Astrocyte (in vitro differentiated cells and primary cell): ENCODE measurements around the gene SHQ1. TPM values are rescaled to one million over a fixed set of nuclear protein-coding genes. Genes with fewer than 3 reads are reported as not detected.

Source experiments
- DNase-seq: peaks from one replicate; pipeline ENCODE4 v3.0.0-alpha.2; 2010; ENCODE audit warnings: low read depth
- FAIRE-seq: peaks from 2 replicates; lab custom pipeline; 2011; peaks lifted over from hg19 to GRCh38; lab: Jason Lieb, UNC
- H2AFZ ChIP-seq: 2 replicates; pipeline ENCODE4 v1.6.0; 2012; ENCODE audit warnings: low read depth, low read length, inconsistent platforms
- H3K27ac ChIP-seq: 2 replicates; pipeline ENCODE4 v1.5.1; 2011; ENCODE audit warnings: low read depth, low read length, inconsistent platforms
- H3K27me3 ChIP-seq: 2 replicates; pipeline ENCODE4 v1.6.0; 2011; ENCODE audit warnings: low read length, inconsistent platforms; ENCODE audit not compliant: insufficient read depth
- H3K36me3 ChIP-seq: 2 replicates; pipeline ENCODE4 v1.5.1; 2011; ENCODE audit warnings: low read length, inconsistent platforms; ENCODE audit not compliant: insufficient read depth
- H3K4me1 ChIP-seq: 2 replicates; pipeline ENCODE4 v1.5.1; 2011; ENCODE audit warnings: low read length, inconsistent platforms; ENCODE audit not compliant: insufficient read depth
- H3K4me2 ChIP-seq: 2 replicates; pipeline ENCODE4 v1.6.0; 2012; ENCODE audit warnings: low read length, inconsistent platforms
- H3K4me3 ChIP-seq: 2 replicates; pipeline ENCODE4 v1.5.1; 2011; ENCODE audit warnings: low read depth, mild to moderate bottlenecking, low read length, inconsistent platforms; ENCODE audit not compliant: insufficient read depth
- H3K79me2 ChIP-seq: 2 replicates; pipeline ENCODE4 v1.6.0; 2012; ENCODE audit warnings: mild to moderate bottlenecking, low read length, inconsistent platforms; ENCODE audit not compliant: insufficient read depth
- H3K9ac ChIP-seq: 2 replicates; pipeline ENCODE4 v1.6.0; 2012; ENCODE audit warnings: mild to moderate bottlenecking, low read length, inconsistent platforms
- H3K9me3 ChIP-seq: 2 replicates; pipeline ENCODE4 v1.5.1; 2012; ENCODE audit warnings: low read depth, mild to moderate bottlenecking, low read length, inconsistent platforms; ENCODE audit not compliant: insufficient read depth
- H4K20me1 ChIP-seq: 2 replicates; pipeline ENCODE4 v1.6.0; 2012; ENCODE audit warnings: low read length, inconsistent platforms; ENCODE audit not compliant: insufficient read depth
- H3K27ac Mint-ChIP-seq: one replicate; pipeline ENCODE4 v1.8.0; 2021; ENCODE audit warnings: mild to moderate bottlenecking, mixed read lengths; ENCODE audit not compliant: unreplicated experiment
- H3K27me3 Mint-ChIP-seq: one replicate; pipeline ENCODE4 v1.8.0; 2021; ENCODE audit warnings: low read depth, mixed read lengths; ENCODE audit not compliant: unreplicated experiment
- H3K36me3 Mint-ChIP-seq: one replicate; pipeline ENCODE4 v1.8.0; 2021; ENCODE audit warnings: low read depth, mixed read lengths; ENCODE audit not compliant: unreplicated experiment
- H3K4me1 Mint-ChIP-seq: one replicate; pipeline ENCODE4 v1.8.0; 2021; ENCODE audit warnings: low read depth, mixed read lengths; ENCODE audit not compliant: unreplicated experiment
- H3K4me3 Mint-ChIP-seq: one replicate; pipeline ENCODE4 v1.8.0; 2021; ENCODE audit warnings: mild to moderate bottlenecking, moderate library complexity, mixed read lengths; ENCODE audit not compliant: unreplicated experiment
- H3K9me3 Mint-ChIP-seq: one replicate; pipeline ENCODE4 v1.8.0; 2021; ENCODE audit warnings: mild to moderate bottlenecking, mixed read lengths; ENCODE audit not compliant: unreplicated experiment
- CTCF ChIP-seq: IDR thresholded peaks from 2 replicates; pipeline ENCODE4 v1.5.1; 2011; ENCODE audit warnings: low read depth, mild to moderate bottlenecking, inconsistent platforms, low read length, moderate library complexity; ENCODE audit not compliant: insufficient read depth
- EZH2 ChIP-seq: IDR thresholded peaks from 2 replicates; pipeline ENCODE4 v1.6.1; 2012; ENCODE audit warnings: mild to moderate bottlenecking, low read length, inconsistent platforms; ENCODE audit not compliant: insufficient read depth
- total RNA-seq: library from RNA; stranded (reverse); gene quantifications from 2 replicates; pipeline ENCODE4 v1.2.1, GENCODE V29; 2021

Gene SHQ1
- total RNA-seq, 1 donor from 2014 or later: 28.4 TPM

- Histone ChIP-seq H4K20me1 (no peaks in the 10 kb centered on the region), H3K4me2 (no peak overlapping the region), H3K4me3 (no peak overlapping the region), H2AFZ (no peak overlapping the region), H3K4me1 (peaks cover 7% of the 10 kb centered on the region), H3K27me3 (no peaks in the 10 kb centered on the region), H3K9me3 (no peaks in the 10 kb centered on the region), H3K9ac (no peak overlapping the region), H3K27ac (no peak overlapping the region), H3K36me3 (no peaks in the 10 kb centered on the region), H3K79me2 (no peaks in the 10 kb centered on the region)
- H3K9me3 Mint-ChIP-seq: no peaks in the 10 kb centered on the region
- no peaks in the 10 kb centered on the region for H3K36me3 Mint-ChIP-seq
- no peak overlapping the region for H3K27ac Mint-ChIP-seq
- no peak for FAIRE-seq
- TF ChIP-seq CTCF (no peak), EZH2 (no peak)
- DNase-seq: no peak
- peaks cover 22% of the 10 kb centered on the region for H3K27me3 Mint-ChIP-seq
- peaks cover 12% of the 10 kb centered on the region for H3K4me1 Mint-ChIP-seq
- H3K4me3 Mint-ChIP-seq: no peak overlapping the region
Measured at GRCh38 chr3:72725229-72725628, 123.0 kb downstream of the SHQ1 start.

GRCh38 chr3:72724070-72724469 is 124.2 kb downstream of the SHQ1 start:
- no peaks in the 10 kb centered on the region for H3K36me3 Mint-ChIP-seq
- Histone ChIP-seq H3K27ac (no peak overlapping the region), H4K20me1 (no peaks in the 10 kb centered on the region), H3K79me2 (no peaks in the 10 kb centered on the region), H3K9me3 (no peaks in the 10 kb centered on the region), H3K9ac (no peak overlapping the region), H2AFZ (no peak overlapping the region), H3K36me3 (no peaks in the 10 kb centered on the region), H3K4me3 (no peak overlapping the region), H3K4me1 (peaks cover 7% of the 10 kb centered on the region), H3K27me3 (no peaks in the 10 kb centered on the region), H3K4me2 (no peak overlapping the region)
- FAIRE-seq (no peak), DNase-seq (no peak)
- no peaks in the 10 kb centered on the region for H3K9me3 Mint-ChIP-seq
- TF ChIP-seq CTCF (no peak), EZH2 (no peak)
- no peak overlapping the region for H3K27ac Mint-ChIP-seq
- H3K4me1 Mint-ChIP-seq: peaks cover 12% of the 10 kb centered on the region
- H3K27me3 Mint-ChIP-seq: peaks cover 22% of the 10 kb centered on the region
- no peak overlapping the region for H3K4me3 Mint-ChIP-seq

- Histone ChIP-seq H3K27ac (peak overlapping the region; percentile 1), H3K27me3 (no peaks in the 10 kb centered on the region), H3K4me2 (peak overlapping the region; percentile 40), H3K4me1 (peaks cover 7% of the 10 kb centered on the region), H3K9me3 (no peaks in the 10 kb centered on the region), H3K36me3 (no peaks in the 10 kb centered on the region), H3K79me2 (no peaks in the 10 kb centered on the region), H3K4me3 (no peak overlapping the region), H3K9ac (no peak overlapping the region), H4K20me1 (no peaks in the 10 kb centered on the region), H2AFZ (peak overlapping the region; percentile 19)
- Mint-ChIP-seq H3K4me3 (no peak overlapping the region), H3K27me3 (peaks cover 15% of the 10 kb centered on the region), H3K27ac (no peak overlapping the region), H3K4me1 (peaks cover 9% of the 10 kb centered on the region), H3K9me3 (no peaks in the 10 kb centered on the region), H3K36me3 (no peaks in the 10 kb centered on the region)
- no peak for TF ChIP-seq CTCF
- no peak for TF ChIP-seq EZH2
- DNase-seq: peak; percentile 72
- FAIRE-seq: peak; percentile 23
Measured at GRCh38 chr3:72722930-72723726, 125.1 kb downstream of the SHQ1 start.
